Measurements from ENCODE around the gene FAHD2A.

FAHD2A gene

DNA sequence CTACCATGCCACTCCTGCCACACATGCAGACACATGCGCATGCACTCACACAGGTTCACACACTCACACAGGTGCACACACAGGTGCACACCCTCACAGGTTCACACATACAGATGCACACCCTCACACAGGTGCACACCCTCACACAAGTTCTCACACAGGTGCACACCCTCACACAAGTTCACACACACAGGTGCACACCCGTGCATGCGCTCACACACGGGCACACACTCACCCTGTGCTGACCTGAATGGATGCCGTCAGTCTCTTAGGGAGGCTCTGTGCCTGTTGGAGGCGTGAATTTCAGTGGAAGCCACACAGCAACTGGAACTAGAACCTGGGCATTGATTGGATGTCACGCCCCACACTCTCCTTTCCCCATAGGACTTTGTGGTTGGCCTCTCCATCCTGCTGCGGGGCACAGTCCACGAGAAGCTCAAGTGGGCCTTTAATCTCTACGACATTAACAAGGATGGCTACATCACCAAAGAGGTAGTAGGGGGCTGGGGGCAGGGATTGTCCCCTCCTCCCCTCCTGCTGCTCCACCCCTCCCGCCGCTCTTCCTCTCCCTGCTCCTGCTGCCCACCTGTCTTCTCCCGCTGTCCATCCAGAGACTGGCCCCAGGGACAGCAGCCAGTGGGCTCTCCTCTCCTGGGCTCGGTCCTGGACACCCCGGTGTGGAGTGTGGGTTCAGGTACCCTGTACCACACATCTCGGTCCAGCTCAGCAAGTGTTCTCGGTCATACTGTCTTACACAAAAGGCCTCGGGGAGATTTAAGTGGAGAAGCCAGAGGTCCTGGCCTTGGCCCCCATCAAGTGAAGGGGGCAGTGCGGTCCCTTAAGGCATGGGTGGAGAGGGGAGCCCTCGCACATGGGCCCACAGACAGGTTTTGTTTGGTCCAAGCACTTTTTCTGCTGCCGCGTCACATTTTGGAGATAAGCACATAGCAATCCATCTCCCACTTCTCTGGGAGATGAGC, 21.0 kb upstream of the FAHD2A start:
- no peaks in the 10 kb centered on the region for H3K27me3 ChIP-seq (ENCODE audit: insufficient read depth, low read length)
- no peak overlapping the region for H3K27ac ChIP-seq (ENCODE audit: low read depth, low read length, poor library complexity, severe bottlenecking)
- no peaks in the 10 kb centered on the region for H3K4me1 ChIP-seq (ENCODE audit: insufficient read depth, low read length, severe bottlenecking)
- no peaks in the 10 kb centered on the region for H3F3A ChIP-seq (ENCODE audit: insufficient read depth, low read length)
- H4K20me1 ChIP-seq (ENCODE audit: insufficient read depth, low read length) = no peaks in the 10 kb centered on the region
- no peak overlapping the region for H2AFZ ChIP-seq (ENCODE audit: low read length)
- no peaks in the 10 kb centered on the region for H3K36me3 ChIP-seq (ENCODE audit: insufficient read depth, low read length)
- TF ChIP-seq EZH2 (IDR thresholded peaks at IDR 0.05; ENCODE audit: borderline replicate concordance, low read length) = no peak
- TF ChIP-seq, protein P1, sequence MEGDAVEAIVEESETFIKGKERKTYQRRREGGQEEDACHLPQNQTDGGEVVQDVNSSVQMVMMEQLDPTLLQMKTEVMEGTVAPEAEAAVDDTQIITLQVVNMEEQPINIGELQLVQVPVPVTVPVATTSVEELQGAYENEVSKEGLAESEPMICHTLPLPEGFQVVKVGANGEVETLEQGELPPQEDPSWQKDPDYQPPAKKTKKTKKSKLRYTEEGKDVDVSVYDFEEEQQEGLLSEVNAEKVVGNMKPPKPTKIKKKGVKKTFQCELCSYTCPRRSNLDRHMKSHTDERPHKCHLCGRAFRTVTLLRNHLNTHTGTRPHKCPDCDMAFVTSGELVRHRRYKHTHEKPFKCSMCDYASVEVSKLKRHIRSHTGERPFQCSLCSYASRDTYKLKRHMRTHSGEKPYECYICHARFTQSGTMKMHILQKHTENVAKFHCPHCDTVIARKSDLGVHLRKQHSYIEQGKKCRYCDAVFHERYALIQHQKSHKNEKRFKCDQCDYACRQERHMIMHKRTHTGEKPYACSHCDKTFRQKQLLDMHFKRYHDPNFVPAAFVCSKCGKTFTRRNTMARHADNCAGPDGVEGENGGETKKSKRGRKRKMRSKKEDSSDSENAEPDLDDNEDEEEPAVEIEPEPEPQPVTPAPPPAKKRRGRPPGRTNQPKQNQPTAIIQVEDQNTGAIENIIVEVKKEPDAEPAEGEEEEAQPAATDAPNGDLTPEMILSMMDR (IDR thresholded peaks at IDR 0.05; ENCODE audit: low read length) = no peak
- H3K79me2 ChIP-seq (ENCODE audit: insufficient read depth, low read length) = no peaks in the 10 kb centered on the region
- H3K9ac ChIP-seq (ENCODE audit: low read length) = no peak overlapping the region
- H3K9me2 ChIP-seq (ENCODE audit: low read depth, low read length) = no peaks in the 10 kb centered on the region
- H3K9me3 ChIP-seq (ENCODE audit: low read length) = no peaks in the 10 kb centered on the region
- no peak overlapping the region for H3K4me3 ChIP-seq (ENCODE audit: low read depth, low read length, poor library complexity, severe bottlenecking)
- no peak overlapping the region for H3K4me2 ChIP-seq (ENCODE audit: low read length)

GRCh38 chr2:95382192-95382591, 20.3 kb upstream of the FAHD2A start:
- H3K27me3 ChIP-seq (ENCODE audit: insufficient read depth, low read length) = no peaks in the 10 kb centered on the region

DNA sequence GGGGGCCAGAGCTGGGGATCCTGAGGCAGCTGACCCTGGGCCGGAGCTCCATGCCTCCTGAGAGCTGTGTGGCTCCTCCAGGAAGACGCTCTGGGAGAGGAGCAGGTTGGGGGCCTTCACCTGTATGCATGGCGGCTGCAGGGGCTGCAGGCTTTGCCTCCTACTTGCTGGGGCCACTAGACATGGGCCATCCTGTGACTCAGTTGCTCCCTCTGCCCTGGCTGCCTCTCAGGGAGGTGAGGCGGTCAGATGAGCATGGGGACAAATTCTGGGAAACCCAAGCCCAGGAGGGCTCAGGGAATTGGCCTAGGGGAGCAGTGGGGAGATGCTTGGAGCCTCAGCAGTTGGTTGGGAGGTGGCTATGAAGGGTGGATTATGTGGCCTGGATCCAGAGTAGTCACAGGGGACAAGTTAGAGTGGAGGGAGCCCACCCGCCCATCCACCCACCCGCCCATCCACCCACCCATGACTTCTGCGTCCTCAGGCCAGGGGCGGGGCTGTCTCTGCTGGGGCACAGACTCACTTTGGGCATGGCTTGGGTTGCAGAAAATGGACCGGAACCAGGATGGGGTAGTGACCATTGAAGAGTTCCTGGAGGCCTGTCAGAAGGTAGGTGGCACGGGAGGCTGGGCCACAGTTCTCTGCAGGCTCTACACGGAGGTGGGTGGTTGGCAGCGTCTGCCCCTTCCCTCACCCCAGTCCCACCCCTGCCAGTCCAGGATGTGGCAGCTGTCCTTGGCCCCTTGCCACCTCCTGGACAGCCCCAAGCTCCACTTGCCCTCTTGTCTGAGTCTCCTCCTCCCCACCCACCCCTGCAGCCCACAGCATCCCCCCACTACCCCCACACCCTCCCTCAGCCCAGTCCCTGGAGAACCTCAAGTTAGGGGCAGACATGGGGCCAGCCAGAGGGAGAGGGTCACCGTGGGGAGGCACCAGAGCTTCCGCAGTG, 19.5 kb upstream of the FAHD2A start:
- Histone ChIP-seq H3K9me2 (ENCODE audit: low read depth, low read length) (no peaks in the 10 kb centered on the region), H3K36me3 (ENCODE audit: insufficient read depth, low read length) (no peaks in the 10 kb centered on the region), H2AFZ (ENCODE audit: low read length) (no peak overlapping the region), H3K27me3 (ENCODE audit: insufficient read depth, low read length) (no peaks in the 10 kb centered on the region), H3K9ac (ENCODE audit: low read length) (no peak overlapping the region), H3K79me2 (ENCODE audit: insufficient read depth, low read length) (no peaks in the 10 kb centered on the region), H3K27ac (ENCODE audit: low read depth, low read length, poor library complexity, severe bottlenecking) (no peak overlapping the region), H3K9me3 (ENCODE audit: low read length) (no peaks in the 10 kb centered on the region), H3K4me1 (ENCODE audit: insufficient read depth, low read length, severe bottlenecking) (no peaks in the 10 kb centered on the region), H4K20me1 (ENCODE audit: insufficient read depth, low read length) (no peaks in the 10 kb centered on the region), H3K4me2 (ENCODE audit: low read length) (no peak overlapping the region), H3K4me3 (ENCODE audit: low read depth, low read length, poor library complexity, severe bottlenecking) (no peak overlapping the region), H3F3A (ENCODE audit: insufficient read depth, low read length) (no peaks in the 10 kb centered on the region)
- TF ChIP-seq, protein P1 (IDR thresholded peaks at IDR 0.05; ENCODE audit: low read length) = no peak
- TF ChIP-seq EZH2 (IDR thresholded peaks at IDR 0.05; ENCODE audit: borderline replicate concordance, low read length) = no peak

More at GRCh38 chr2:95382192-95382591, 20.3 kb upstream of the FAHD2A start:
- H2AFZ ChIP-seq (ENCODE audit: low read length) = no peak overlapping the region
- no peaks in the 10 kb centered on the region for H3K9me2 ChIP-seq (ENCODE audit: low read depth, low read length)
- H3K27ac ChIP-seq (ENCODE audit: low read depth, low read length, poor library complexity, severe bottlenecking) = no peak overlapping the region
- no peak overlapping the region for H3K4me2 ChIP-seq (ENCODE audit: low read length)
- H3K36me3 ChIP-seq (ENCODE audit: insufficient read depth, low read length) = no peaks in the 10 kb centered on the region
- no peaks in the 10 kb centered on the region for H3K79me2 ChIP-seq (ENCODE audit: insufficient read depth, low read length)
- H3K9ac ChIP-seq (ENCODE audit: low read length) = no peak overlapping the region
- TF ChIP-seq, protein P1 (IDR thresholded peaks at IDR 0.05; ENCODE audit: low read length) = no peak
- no peak for TF ChIP-seq EZH2 (IDR thresholded peaks at IDR 0.05; ENCODE audit: borderline replicate concordance, low read length)
- H3K4me3 ChIP-seq (ENCODE audit: low read depth, low read length, poor library complexity, severe bottlenecking) = no peak overlapping the region
- H3F3A ChIP-seq (ENCODE audit: insufficient read depth, low read length) = no peaks in the 10 kb centered on the region
- H3K4me1 ChIP-seq (ENCODE audit: insufficient read depth, low read length, severe bottlenecking) = no peaks in the 10 kb centered on the region
- no peaks in the 10 kb centered on the region for H3K9me3 ChIP-seq (ENCODE audit: low read length)
- H4K20me1 ChIP-seq (ENCODE audit: insufficient read depth, low read length) = no peaks in the 10 kb centered on the region
